ENCODE results near the gene FKBP15. TPM values are rescaled to one million over a fixed set of nuclear protein-coding genes. Genes with fewer than 3 reads are reported as not detected.

The FKBP15 gene
- total RNA-seq, 1 experiment from 2014 or later: 33.5 TPM

- ChIA-PET CTCF (interaction anchor here (0.6 kb wide), 1 partner anchor 83 kb away, joined by 3 read pairs; no protein-coding TSS in a partner anchor), POLR2A (ENCODE audit: unreplicated experiment) (interaction anchor here (0.6 kb wide), 1 partner anchor 1185 kb away, joined by 8 read pairs; no protein-coding TSS in a partner anchor)
- H3K36me3 ChIP-seq (ENCODE audit: low read depth): peaks cover 23% of the 10 kb centered on the region
- no peaks in the 10 kb centered on the region; the same call in 1 of the 2 replicates for H4K20me1 ChIP-seq (ENCODE audit: insufficient read depth)
- no peak overlapping the region for H2AFZ ChIP-seq
- H3K79me2 ChIP-seq (ENCODE audit: low read depth): peaks cover 7% of the 10 kb centered on the region; the same call in 1 of the 2 replicates
- no peaks in the 10 kb centered on the region for H3K9me2 ChIP-seq (ENCODE audit: insufficient read depth)
- no peak for DNase-seq
- no peaks in the 10 kb centered on the region for H3K27me3 ChIP-seq (ENCODE audit: insufficient read depth, low read depth)
- no peaks in the 10 kb centered on the region for H3K9me3 ChIP-seq (ENCODE audit: insufficient read depth, low read depth)
- no peak overlapping the region for H3K4me3 ChIP-seq
- H3F3A ChIP-seq (ENCODE audit: insufficient read depth, low read depth): no peaks in the 10 kb centered on the region; the same call in 1 of the 2 replicates
- intact Hi-C loops (cut with micrococcal nuclease; ENCODE audit: unreplicated experiment): no loop called here
- no peak overlapping the region for H3K27ac ChIP-seq
- peaks cover 6% of the 10 kb centered on the region for H3K4me1 ChIP-seq (replicated peaks; ENCODE audit: insufficient read depth)
- BruUV-seq (replicated peaks): no TSS peak
- no peak overlapping the region for H3K4me2 ChIP-seq
- TF ChIP-seq CTCF (conservative IDR thresholded peaks at IDR 0.05): no peak
- no peak for TF ChIP-seq EZH2 (IDR thresholded peaks at IDR 0.05; ENCODE audit: low read depth)
These were observed 48.3 kb upstream of the FKBP15 start for GRCh38 chr9:113269355-113269754.

- no peak overlapping the region for H3K4me3 ChIP-seq
- no peaks in the 10 kb centered on the region for H4K20me1 ChIP-seq (ENCODE audit: insufficient read depth)
- H2AFZ ChIP-seq: no peak overlapping the region
- no peaks in the 10 kb centered on the region for H3K9me3 ChIP-seq (ENCODE audit: insufficient read depth, low read depth)
- POLR2A ChIA-PET (ENCODE audit: unreplicated experiment): interaction anchor here (0.7 kb wide), 1 partner anchor 23 kb away, joined by 5 read pairs; no protein-coding TSS in a partner anchor
- H3F3A ChIP-seq (ENCODE audit: insufficient read depth, low read depth): no peaks in the 10 kb centered on the region; the same call in 1 of the 2 replicates
- peaks cover 19% of the 10 kb centered on the region for H3K36me3 ChIP-seq (ENCODE audit: low read depth)
- TF ChIP-seq CTCF (conservative IDR thresholded peaks at IDR 0.05) (no peak), EZH2 (IDR thresholded peaks at IDR 0.05; ENCODE audit: low read depth) (no peak)
- BruUV-seq (replicated peaks): no TSS peak
- no peaks in the 10 kb centered on the region for H3K9me2 ChIP-seq (ENCODE audit: insufficient read depth)
- intact Hi-C loops (cut with micrococcal nuclease; ENCODE audit: unreplicated experiment): no loop called here
- no peaks in the 10 kb centered on the region for H3K4me1 ChIP-seq (replicated peaks; ENCODE audit: insufficient read depth)
- no peak for DNase-seq
- CTCF ChIA-PET: no interaction called here
- H3K27me3 ChIP-seq (ENCODE audit: insufficient read depth, low read depth): no peaks in the 10 kb centered on the region
- H3K27ac ChIP-seq: no peak overlapping the region
- no peaks in the 10 kb centered on the region for H3K79me2 ChIP-seq (ENCODE audit: low read depth)
- no peak overlapping the region for H3K4me2 ChIP-seq
These were observed 47.0 kb upstream of the FKBP15 start for GRCh38 chr9:113267911-113268566.

GRCh38 chr9:113266174-113266573, 45.1 kb upstream of the FKBP15 start:
- TF ChIP-seq CTCF (conservative IDR thresholded peaks at IDR 0.05) (no peak), EZH2 (IDR thresholded peaks at IDR 0.05; ENCODE audit: low read depth) (no peak)
- Histone ChIP-seq H3K4me3 (no peak overlapping the region), H3K36me3 (ENCODE audit: low read depth) (peaks cover 9% of the 10 kb centered on the region; the same call in 1 of the 2 replicates), H3K27ac (no peak overlapping the region), H3K79me2 (ENCODE audit: low read depth) (no peaks in the 10 kb centered on the region), H3F3A (ENCODE audit: insufficient read depth, low read depth) (no peaks in the 10 kb centered on the region; the same call in 1 of the 2 replicates), H4K20me1 (ENCODE audit: insufficient read depth) (no peaks in the 10 kb centered on the region), H3K9me2 (ENCODE audit: insufficient read depth) (no peaks in the 10 kb centered on the region), H3K27me3 (ENCODE audit: insufficient read depth, low read depth) (no peaks in the 10 kb centered on the region), H3K4me1 (replicated peaks; ENCODE audit: insufficient read depth) (no peaks in the 10 kb centered on the region), H3K4me2 (no peak overlapping the region), H3K9me3 (ENCODE audit: insufficient read depth, low read depth) (no peaks in the 10 kb centered on the region), H2AFZ (no peak overlapping the region)
- intact Hi-C loops (cut with micrococcal nuclease; ENCODE audit: unreplicated experiment): no loop called here
- ChIA-PET CTCF (no interaction called here), POLR2A (ENCODE audit: unreplicated experiment) (no interaction called here)
- BruUV-seq (replicated peaks): no TSS peak
- no peak for DNase-seq
